Peyer's patch (tissue), 4 donors: Measurements from ENCODE around the gene ADAMTS18.

Experiments used
- CTCF ChIP-seq, 6 experiments: fragments of 450-650 bp in 4 of 6; fragments of 200-600 bp in 2 of 6; sonication (generic) in 1 of 6; IDR thresholded peaks; one replicate each; pipeline ENCODE4 v1.5.1; 2017 to 2019; ENCODE audit warnings: antibody characterized with exemption in 6 of 6, mild to moderate bottlenecking in 3 of 6, moderate library complexity in 1 of 6
- POLR2A ChIP-seq, 2 donors: fragments of 450-650 bp; IDR thresholded peaks; one replicate each; pipeline ENCODE4 v1.5.1; 2017; ENCODE audit warnings: antibody characterized with exemption in 2 of 2, mild to moderate bottlenecking in 2 of 2, moderate library complexity in 2 of 2

- TF ChIP-seq CTCF (IDR thresholded peaks at IDR 0.05) (no peak), POLR2A (IDR thresholded peaks at IDR 0.05) (no peak)
Measured at GRCh38 chr16:77300256-77300655, 134.6 kb downstream of the ADAMTS18 start.
